Measurements from ENCODE around the gene SAFB2.

DNA sequence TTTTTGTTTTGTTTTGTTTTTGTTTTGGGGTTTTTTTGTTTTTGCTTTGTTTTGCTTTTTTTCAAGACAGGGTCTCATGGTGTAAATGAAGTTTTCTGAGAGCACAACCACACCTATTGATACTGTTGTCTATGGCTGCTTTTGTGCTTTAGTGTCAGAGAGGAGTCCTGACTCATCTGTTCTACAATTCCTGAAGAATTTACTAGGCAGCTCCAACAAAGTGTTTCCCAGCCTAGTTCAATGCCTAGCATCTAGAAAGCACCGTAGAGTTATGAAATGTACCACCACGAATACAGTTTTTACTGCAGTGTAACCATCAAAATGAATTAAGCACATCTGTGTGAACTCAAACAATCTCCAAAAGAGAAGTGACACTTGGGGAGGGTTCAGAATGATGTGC lies 21.5 kb upstream of the SAFB2 start:
- no peak for TF ChIP-seq CTCF (IDR thresholded peaks at IDR 0.05)
- TF ChIP-seq POLR2A (IDR thresholded peaks at IDR 0.05) = no peak
- no peak for TF ChIP-seq POLR2AphosphoS5 (IDR thresholded peaks at IDR 0.05)
- no peak for TF ChIP-seq EP300 (IDR thresholded peaks at IDR 0.05)
